Thyroid gland (tissue), 4 donors: Measurements from ENCODE around the gene KRTAP5-8. TPM values are rescaled to one million over a fixed set of nuclear protein-coding genes. Genes with fewer than 3 reads are reported as not detected.

Source experiments
- DNase-seq, 2 donors: peaks; one replicate each; pipeline ENCODE4 v3.0.0-alpha.2; 2019
- H3K27ac ChIP-seq, 3 donors: fragments of 200-600 bp; sonication (generic); 1 replicate in 2 of 3; 2 replicates in 1 of 3; pipeline ENCODE4 v1.5.1; 2016 to 2019; ENCODE audit warnings: mild to moderate bottlenecking in 1 of 3, moderate library complexity in 1 of 3
- H3K27me3 ChIP-seq: fragments of 200-600 bp; sonication (generic); one replicate; pipeline ENCODE4 v1.5.1; 2019
- H3K36me3 ChIP-seq, 2 donors: fragments of 200-600 bp; sonication (generic); one replicate each; pipeline ENCODE4 v1.5.1; 2016 to 2019
- H3K4me1 ChIP-seq, 2 donors: fragments of 200-600 bp; sonication (generic); one replicate each; pipeline ENCODE4 v1.5.1; 2017 to 2019
- H3K4me3 ChIP-seq, 3 donors: fragments of 200-600 bp; sonication (generic); replicated peaks in 1 of 3; 1 replicate in 2 of 3; 2 replicates in 1 of 3; pipeline ENCODE4 v1.5.1; 2016; ENCODE audit warnings: mild to moderate bottlenecking in 1 of 3
- H3K9me3 ChIP-seq: fragments of 200-600 bp; sonication (generic); one replicate; pipeline ENCODE4 v1.5.1; 2017
- CTCF ChIP-seq, 6 experiments: fragments of 200-600 bp in 3 of 6; fragments of 450-650 bp in 3 of 6; sonication (generic) in 3 of 6; IDR thresholded peaks; one replicate each; pipeline ENCODE4 v1.5.1; 2016 to 2019; ENCODE audit warnings: antibody characterized with exemption in 6 of 6, mild to moderate bottlenecking in 2 of 6, inconsistent platforms in 1 of 6, moderate library complexity in 1 of 6
- POLR2A ChIP-seq, 2 donors: fragments of 450-650 bp; IDR thresholded peaks; one replicate each; pipeline ENCODE4 v1.6.1; 2017; ENCODE audit warnings: antibody characterized with exemption in 2 of 2, mild to moderate bottlenecking in 2 of 2, moderate library complexity in 1 of 2
- WGBS, 2 donors: methylation state at CpG; one replicate each; pipeline ENCODE4 v1.1.5; 2017; 5-methylcytosine and 5-hydroxymethylcytosine counted together
- intact Hi-C: fragments of 100-400 bp; cut with DNase I; formaldehyde crosslinking; loops from one replicate; pipeline ENCODE4 v1.15.1; 2023
- total RNA-seq, 4 donors: library from RNA; depleted of rRNA; stranded (reverse); fragments of >200 nt; gene quantifications; one replicate each; pipeline ENCODE4 v1.2.3, GENCODE V29; 2016

Gene KRTAP5-8
- total RNA-seq, 4 donors from 2014 or later: 0.49 TPM; not detected in 3

- H3K9me3 ChIP-seq: no peaks in the 10 kb centered on the region
- 71 to 87% methylated on average over 14 to 15 of the region's 15 CpGs for WGBS, 2 donors
- no peaks in the 10 kb centered on the region for H3K27me3 ChIP-seq
- no peak for TF ChIP-seq POLR2A (IDR thresholded peaks at IDR 0.05)
- no peak for TF ChIP-seq CTCF (IDR thresholded peaks at IDR 0.05)
- no peak overlapping the region for H3K4me3 ChIP-seq
- intact Hi-C loops: no loop called here
- H3K4me1 ChIP-seq: no peaks in the 10 kb centered on the region
- H3K36me3 ChIP-seq: no peaks in the 10 kb centered on the region
- no peak for DNase-seq
- H3K27ac ChIP-seq: no peak overlapping the region
Observed at GRCh38 chr11:71542879-71543777, 5.3 kb downstream of the KRTAP5-8 start.

- intact Hi-C loops: no loop called here
- no peak overlapping the region for H3K4me3 ChIP-seq
- H3K4me1 ChIP-seq: no peaks in the 10 kb centered on the region
- no peak for TF ChIP-seq POLR2A (IDR thresholded peaks at IDR 0.05)
- H3K27me3 ChIP-seq: no peaks in the 10 kb centered on the region
- no peaks in the 10 kb centered on the region for H3K9me3 ChIP-seq
- WGBS, 2 donors: 60 to 66% methylated on average over 8 of the region's 8 CpGs
- H3K27ac ChIP-seq: no peak overlapping the region
- H3K36me3 ChIP-seq: no peaks in the 10 kb centered on the region
- DNase-seq: no peak
Observed at GRCh38 chr11:71543866-71544265, 6.0 kb downstream of the KRTAP5-8 start.

GRCh38 chr11:71544525-71545214, 6.8 kb downstream of the KRTAP5-8 start:
- no peak for DNase-seq
- intact Hi-C loops: no loop called here

GRCh38 chr11:71545405-71545966, 7.7 kb downstream of the KRTAP5-8 start:
- Histone ChIP-seq H3K36me3 (no peaks in the 10 kb centered on the region), H3K4me1 (no peaks in the 10 kb centered on the region), H3K9me3 (no peaks in the 10 kb centered on the region), H3K27ac (no peak overlapping the region), H3K4me3 (no peak overlapping the region), H3K27me3 (no peaks in the 10 kb centered on the region)
- TF ChIP-seq CTCF (IDR thresholded peaks at IDR 0.05) (no peak), POLR2A (IDR thresholded peaks at IDR 0.05) (no peak)
- intact Hi-C loops: no loop called here
- DNase-seq: no peak
- 87 to 92% methylated on average over 12 of the region's 12 CpGs for WGBS, 2 donors

More at GRCh38 chr11:71544525-71545214, 6.8 kb downstream of the KRTAP5-8 start:
- H3K4me1 ChIP-seq: no peaks in the 10 kb centered on the region
- TF ChIP-seq POLR2A (IDR thresholded peaks at IDR 0.05): no peak
- TF ChIP-seq CTCF (IDR thresholded peaks at IDR 0.05): no peak
- 78 to 87% methylated on average over 6 of the region's 6 CpGs for WGBS, 2 donors
- H3K9me3 ChIP-seq: no peaks in the 10 kb centered on the region
- no peak overlapping the region for H3K27ac ChIP-seq
- H3K4me3 ChIP-seq: no peak overlapping the region
- no peaks in the 10 kb centered on the region for H3K27me3 ChIP-seq
- no peaks in the 10 kb centered on the region for H3K36me3 ChIP-seq

- 78 to 91% methylated on average over 5 of the region's 5 CpGs for WGBS, 2 donors
- no peaks in the 10 kb centered on the region for H3K4me1 ChIP-seq
- no peaks in the 10 kb centered on the region for H3K27me3 ChIP-seq
- H3K27ac ChIP-seq: no peak within 1 kb of the TSS
- no peaks in the 10 kb centered on the region for H3K36me3 ChIP-seq
- no peak within 1 kb of the TSS for H3K4me3 ChIP-seq
- TF ChIP-seq CTCF (IDR thresholded peaks at IDR 0.05): no peak
- no peak for TF ChIP-seq POLR2A (IDR thresholded peaks at IDR 0.05)
- no peak for DNase-seq
- intact Hi-C loops: no loop called here
- no peaks in the 10 kb centered on the region for H3K9me3 ChIP-seq
Observed at GRCh38 chr11:71548120-71548519, 10.3 kb downstream of the KRTAP5-8 start, which contains the start of gene KRTAP5-9. Gene KRTAP5-9, plus strand, starts transcription at chr11:71548420. Its CDS starts 238 bp downstream, at chr11:71548658.
